ENCODE results near the gene ZCCHC14.
A peak's percentile ranks its signal among the peaks of the same experiment; 100 is the strongest.
"Not testable (repeated sequence)": the region's sequence is repeated elsewhere in the genome, so short reads cannot be mapped to it uniquely, and the experiment has no call there.

ZCCHC14 gene

DNA sequence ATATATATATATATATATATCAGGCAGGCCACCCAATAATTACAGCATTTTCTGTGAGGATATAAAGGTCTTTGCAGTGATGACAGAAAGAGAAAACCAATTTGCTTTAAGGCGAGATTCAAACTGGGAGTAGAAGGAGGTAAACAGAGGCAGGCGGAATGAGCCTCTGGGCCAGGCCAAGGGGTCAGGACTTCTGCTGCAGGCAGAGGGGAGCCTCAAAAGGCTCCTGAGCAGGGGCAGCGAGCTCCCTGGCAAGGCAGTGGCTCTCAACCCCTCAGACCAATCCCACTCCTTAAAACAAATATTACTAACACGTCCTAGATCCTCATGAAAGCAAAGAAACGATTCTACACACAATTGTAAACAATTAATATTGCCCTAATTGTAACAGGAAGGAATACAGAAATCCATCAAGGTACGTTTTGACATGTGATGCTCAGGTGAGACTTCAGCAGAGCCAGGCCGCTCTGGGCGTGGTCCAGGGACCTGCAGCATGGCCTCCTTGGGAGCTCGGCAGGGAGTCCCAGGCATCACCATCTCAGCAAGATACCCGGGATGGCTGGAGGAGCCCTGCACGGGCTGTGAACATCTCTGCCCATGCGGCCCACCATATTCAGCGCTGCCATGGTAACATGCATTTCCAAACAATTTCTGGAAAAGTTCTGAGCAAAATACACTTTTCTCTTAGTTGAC is 127.7 kb downstream of the ZCCHC14 start:
- no peak overlapping the region for H2AFZ ChIP-seq (ENCODE audit: low read depth, low read length)
- H2BK5ac ChIP-seq (ENCODE audit: low read depth, low read length, poor library complexity, severe bottlenecking): no peak overlapping the region
- no peak overlapping the region for H2AK5ac ChIP-seq (ENCODE audit: low read length, severe bottlenecking)
- H4K8ac ChIP-seq (ENCODE audit: low read length): no peak overlapping the region
- no peak overlapping the region for H2BK120ac ChIP-seq (ENCODE audit: low read depth, low read length)
- H3K23ac ChIP-seq (ENCODE audit: low read length in 2 of 2): no peak overlapping the region
- no peak overlapping the region for H4K91ac ChIP-seq (ENCODE audit: low read length)
- no peak overlapping the region for H2BK12ac ChIP-seq (ENCODE audit: low read length in 2 of 2)
- H3K27me3 ChIP-seq (ENCODE audit: control insufficient read depth in 1 of 2, insufficient read depth in 1 of 2, low read length in 2 of 2): no peaks in the 10 kb centered on the region
- H3K79me1 ChIP-seq (replicated peaks; ENCODE audit: low read length, poor library complexity, severe bottlenecking): peaks cover 66% of the 10 kb centered on the region
- no peaks in the 10 kb centered on the region for H3K9me3 ChIP-seq (ENCODE audit: control insufficient read depth, low read length)
- H3K4ac ChIP-seq (ENCODE audit: low read depth in 1 of 2, low read length in 2 of 2): no peak overlapping the region
- no peak overlapping the region for H2BK15ac ChIP-seq (ENCODE audit: low read depth, poor library complexity, severe bottlenecking)
- no peak overlapping the region for H3K4me2 ChIP-seq (ENCODE audit: low read length, poor library complexity, severe bottlenecking)
- no peak overlapping the region for H3K4me3 ChIP-seq (ENCODE audit: insufficient read depth in 1 of 2, low read depth in 1 of 2, low read length in 2 of 2)
- peaks cover 19% of the 10 kb centered on the region for H3K4me1 ChIP-seq (ENCODE audit: control insufficient read depth, insufficient read depth, low read depth, low read length)
- no peak overlapping the region for H3K14ac ChIP-seq (ENCODE audit: low read length in 2 of 2)
- H3K27ac ChIP-seq (ENCODE audit: low read length, poor library complexity, severe bottlenecking): no peak overlapping the region
- DNase-seq: no peak
- WGBS: 93% methylated on average over 13 of the region's 13 CpGs
- H3K18ac ChIP-seq (ENCODE audit: low read depth in 1 of 2, low read length in 2 of 2): no peak overlapping the region
- peaks cover 46 to 50% of the 10 kb centered on the region in 2 experiments for H3K36me3 ChIP-seq (ENCODE audit: control insufficient read depth in 1 of 2, insufficient read depth in 2 of 2, low read depth in 1 of 2, low read length in 2 of 2)
- no peak overlapping the region for H3K9ac ChIP-seq (ENCODE audit: low read length)

DNA sequence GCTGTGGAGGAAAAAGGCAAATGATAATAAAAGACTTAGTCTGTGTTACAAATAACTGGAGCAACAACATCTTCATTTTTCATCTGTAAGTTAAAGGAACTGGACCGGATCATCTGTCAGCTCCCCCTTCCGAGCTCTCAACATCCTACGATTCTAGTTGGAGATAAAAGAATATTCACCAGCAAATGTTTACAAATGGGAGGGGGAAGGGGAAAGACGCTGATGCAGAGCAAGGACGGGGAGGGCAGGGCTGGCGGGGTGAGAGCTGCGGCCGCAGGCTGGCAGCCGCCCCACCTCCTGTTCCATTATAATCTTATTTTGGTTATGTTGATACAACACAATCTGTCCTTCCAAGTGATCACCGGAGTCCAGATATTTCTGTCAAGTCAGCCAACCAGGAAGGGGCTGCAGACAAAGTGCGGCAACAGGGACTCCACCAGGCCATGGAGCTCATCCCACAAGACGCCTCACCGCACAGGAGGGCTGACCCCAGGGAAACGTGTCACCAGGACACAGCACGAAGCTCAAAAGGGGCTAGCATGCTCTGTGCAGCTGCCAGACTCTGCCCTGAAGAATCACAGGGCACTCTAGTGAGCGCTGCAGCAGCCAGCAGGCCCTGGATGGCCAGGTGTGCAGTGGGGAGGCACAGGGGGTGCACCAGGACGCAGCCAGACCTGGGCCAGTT is 128.9 kb downstream of the ZCCHC14 start:
- peaks cover 51 to 62% of the 10 kb centered on the region in 2 experiments for H3K36me3 ChIP-seq (ENCODE audit: control insufficient read depth in 1 of 2, insufficient read depth in 2 of 2, low read depth in 1 of 2, low read length in 2 of 2)

DNA sequence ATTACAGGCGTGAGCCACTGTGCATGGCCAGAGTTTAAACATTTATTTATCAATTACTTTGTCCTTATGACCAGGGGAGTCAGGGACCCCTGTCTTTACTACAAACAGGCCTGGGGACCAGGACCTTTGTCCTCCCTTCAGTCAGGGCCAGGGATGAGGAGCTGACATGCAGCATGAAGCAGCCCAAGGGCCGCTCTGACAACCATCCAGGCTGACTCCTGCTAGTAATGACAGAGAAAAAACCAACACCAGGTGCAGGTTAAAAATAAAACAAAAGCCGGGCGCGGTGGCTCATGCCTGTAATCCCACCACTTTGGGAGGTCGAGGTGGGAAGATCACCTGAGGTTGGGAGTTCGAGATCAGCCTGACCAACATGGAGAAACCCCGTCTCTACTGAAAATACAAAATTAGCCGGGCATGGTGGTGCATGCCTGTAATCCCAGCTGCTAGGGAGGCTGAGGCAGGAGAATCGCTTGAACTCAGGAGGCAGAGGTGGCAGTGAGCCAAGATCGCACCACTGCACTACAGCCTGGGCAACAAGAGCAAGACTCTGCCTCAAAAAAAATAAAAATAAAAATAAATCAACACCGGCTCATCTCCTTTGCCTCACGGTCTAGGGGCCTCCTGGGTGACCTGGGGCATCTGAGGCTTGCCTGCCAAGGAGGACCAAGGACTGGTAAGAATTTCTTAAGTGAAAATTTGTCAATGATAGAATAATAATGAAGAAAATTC is 129.8 kb downstream of the ZCCHC14 start:
- not testable (repeated sequence) for H3K23ac ChIP-seq (ENCODE audit: low read length in 2 of 2); H2BK15ac ChIP-seq (ENCODE audit: low read depth, poor library complexity, severe bottlenecking); DNase-seq; H3K4ac ChIP-seq (ENCODE audit: low read depth in 1 of 2, low read length in 2 of 2); H3K9ac ChIP-seq (ENCODE audit: low read length); H2AFZ ChIP-seq (ENCODE audit: low read depth, low read length); H3K27me3 ChIP-seq (ENCODE audit: control insufficient read depth in 1 of 2, insufficient read depth in 1 of 2, low read length in 2 of 2); H4K91ac ChIP-seq (ENCODE audit: low read length); H3K4me3 ChIP-seq (ENCODE audit: insufficient read depth in 1 of 2, low read depth in 1 of 2, low read length in 2 of 2); H2BK5ac ChIP-seq (ENCODE audit: low read depth, low read length, poor library complexity, severe bottlenecking); H2BK12ac ChIP-seq (ENCODE audit: low read length in 2 of 2); H3K14ac ChIP-seq (ENCODE audit: low read length in 2 of 2); H3K4me2 ChIP-seq (ENCODE audit: low read length, poor library complexity, severe bottlenecking); H4K8ac ChIP-seq (ENCODE audit: low read length); H2AK5ac ChIP-seq (ENCODE audit: low read length, severe bottlenecking); H3K9me3 ChIP-seq (ENCODE audit: control insufficient read depth, low read length); H3K27ac ChIP-seq (ENCODE audit: low read length, poor library complexity, severe bottlenecking); H2BK120ac ChIP-seq (ENCODE audit: low read depth, low read length); H3K18ac ChIP-seq (ENCODE audit: low read depth in 1 of 2, low read length in 2 of 2)
- Histone ChIP-seq H3K79me1 (replicated peaks; ENCODE audit: low read length, poor library complexity, severe bottlenecking) (peaks cover 67% of the 10 kb centered on the region), H3K4me1 (ENCODE audit: control insufficient read depth, insufficient read depth, low read depth, low read length) (peaks cover 16% of the 10 kb centered on the region), H3K36me3 (ENCODE audit: control insufficient read depth in 1 of 2, insufficient read depth in 2 of 2, low read depth in 1 of 2, low read length in 2 of 2) (peaks cover 60 to 71% of the 10 kb centered on the region in 2 experiments)
- WGBS: 96% methylated on average over 13 of the region's 13 CpGs

More for the DNA sequence above, 128.9 kb downstream of the ZCCHC14 start:
- Histone ChIP-seq H3K27me3 (ENCODE audit: control insufficient read depth in 1 of 2, insufficient read depth in 1 of 2, low read length in 2 of 2) (no peaks in the 10 kb centered on the region), H3K9ac (ENCODE audit: low read length) (no peak overlapping the region), H3K9me3 (ENCODE audit: control insufficient read depth, low read length) (no peaks in the 10 kb centered on the region), H3K4me3 (ENCODE audit: insufficient read depth in 1 of 2, low read depth in 1 of 2, low read length in 2 of 2) (no peak overlapping the region), H3K14ac (ENCODE audit: low read length in 2 of 2) (peak overlapping the region in 1 of 2 experiments; percentile 66), H3K18ac (ENCODE audit: low read depth in 1 of 2, low read length in 2 of 2) (peak overlapping the region in 1 of 2 experiments; percentile 79), H2BK5ac (ENCODE audit: low read depth, low read length, poor library complexity, severe bottlenecking) (no peak overlapping the region), H3K27ac (ENCODE audit: low read length, poor library complexity, severe bottlenecking) (no peak overlapping the region), H3K4me2 (ENCODE audit: low read length, poor library complexity, severe bottlenecking) (no peak overlapping the region), H2BK120ac (ENCODE audit: low read depth, low read length) (no peak overlapping the region), H3K23ac (ENCODE audit: low read length in 2 of 2) (peak overlapping the region in 1 of 2 experiments; percentile 57), H4K91ac (ENCODE audit: low read length) (peak overlapping the region; percentile 93), H2BK15ac (ENCODE audit: low read depth, poor library complexity, severe bottlenecking) (no peak overlapping the region), H3K79me1 (replicated peaks; ENCODE audit: low read length, poor library complexity, severe bottlenecking) (peaks cover 62% of the 10 kb centered on the region), H2AK5ac (ENCODE audit: low read length, severe bottlenecking) (no peak overlapping the region), H4K8ac (ENCODE audit: low read length) (peak overlapping the region; percentile 27), H2AFZ (ENCODE audit: low read depth, low read length) (no peak overlapping the region), H3K4ac (ENCODE audit: low read depth in 1 of 2, low read length in 2 of 2) (peak overlapping the region in 1 of 2 experiments; percentile 69), H3K4me1 (ENCODE audit: control insufficient read depth, insufficient read depth, low read depth, low read length) (peaks cover 16% of the 10 kb centered on the region), H2BK12ac (ENCODE audit: low read length in 2 of 2) (peak overlapping the region; percentile 32 to 51)
- DNase-seq: peak; percentile 65
- WGBS: 64% methylated on average over 11 of the region's 17 CpGs

Measured in mesenchymal stem cell (in vitro differentiated cells and primary cell).